ENCODE data around the gene RMI1.

DNA sequence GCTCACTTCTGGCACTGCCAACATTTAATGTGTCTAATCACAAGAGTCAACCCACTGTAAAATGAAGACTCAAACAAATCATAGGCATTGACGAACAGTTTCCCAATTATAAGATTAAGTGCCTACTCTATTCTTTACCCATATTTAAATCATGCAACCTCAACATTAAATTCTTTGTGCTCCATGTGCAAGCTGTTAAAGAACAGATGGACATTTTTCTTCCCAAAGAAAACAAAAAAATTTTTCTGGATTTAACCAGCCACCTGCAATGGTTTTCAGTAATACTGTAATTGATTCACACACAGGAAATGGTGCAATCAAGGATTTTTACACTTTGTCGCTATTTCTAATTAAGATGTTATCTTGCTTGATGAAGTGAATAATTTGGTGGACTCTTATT lies 4.2 kb upstream of the RMI1 start:
- no peak for TF ChIP-seq POLR2A (IDR thresholded peaks at IDR 0.05; ENCODE audit: low read length)
- no peak for TF ChIP-seq GATA1 (IDR thresholded peaks at IDR 0.05; ENCODE audit: low read depth, low read length)
